GM12865 (cell line): Measurements from ENCODE around the gene SLC4A11.
A peak's percentile ranks its signal among the peaks of the same experiment; 100 is the strongest.

Experiments used
- DNase-seq: peaks from one replicate; pipeline ENCODE4 v3.0.0; 2010; ENCODE audit warnings: low read depth
- H3K4me3 ChIP-seq: 2 replicates; pipeline ENCODE4 v1.5.1; 2011; ENCODE audit warnings: mild to moderate bottlenecking, low read depth, low read length, control low read depth
- CTCF ChIP-seq: IDR thresholded peaks from 2 replicates; pipeline ENCODE4 v1.5.1; 2011; ENCODE audit warnings: low read length, control low read depth, low read depth, inconsistent platforms; ENCODE audit not compliant: insufficient read depth; ENCODE audit errors: missing control alignments

SLC4A11 gene

GRCh38 chr20:3276680-3277015 is 37.7 kb upstream of the SLC4A11 start:
- TF ChIP-seq CTCF = peak; percentile 30
- peak; percentile 50 for DNase-seq
- H3K4me3 ChIP-seq = no peak overlapping the region

- no peak overlapping the region for H3K4me3 ChIP-seq
- DNase-seq = no peak
- no peak for TF ChIP-seq CTCF
Observed at GRCh38 chr20:3275966-3276679, 37.1 kb upstream of the SLC4A11 start.

- no peak overlapping the region for H3K4me3 ChIP-seq
- TF ChIP-seq CTCF = no peak
- no peak for DNase-seq
Observed at GRCh38 chr20:3275064-3275935, 36.3 kb upstream of the SLC4A11 start.

- no peak overlapping the region for H3K4me3 ChIP-seq
- no peak for DNase-seq
- no peak for TF ChIP-seq CTCF
Observed at GRCh38 chr20:3273371-3273770, 34.4 kb upstream of the SLC4A11 start.

- TF ChIP-seq CTCF = no peak
- no peak overlapping the region for H3K4me3 ChIP-seq
Observed at GRCh38 chr20:3270051-3270450, 31.1 kb upstream of the SLC4A11 start.

GRCh38 chr20:3262566-3262965 is 23.6 kb upstream of the SLC4A11 start:
- DNase-seq = no peak
- no peak overlapping the region for H3K4me3 ChIP-seq
- no peak for TF ChIP-seq CTCF

More at GRCh38 chr20:3270051-3270450, 31.1 kb upstream of the SLC4A11 start:
- no peak for DNase-seq

GRCh38 chr20:3258429-3258828 is 19.4 kb upstream of the SLC4A11 start:
- no peak for TF ChIP-seq CTCF
- H3K4me3 ChIP-seq = no peak overlapping the region
- no peak for DNase-seq
